Osteocyte (in vitro differentiated cells): Measurements from ENCODE around the gene PCDH18. TPM values are rescaled to one million over a fixed set of nuclear protein-coding genes. Genes with fewer than 3 reads are reported as not detected.

Experiments used
- DNase-seq: peaks from one replicate; pipeline ENCODE4 v3.0.0; 2021; ENCODE audit warnings: mixed read lengths; ENCODE audit not compliant: unreplicated experiment; ENCODE audit errors: extremely low spot score
- H3K27ac Mint-ChIP-seq: one replicate; pipeline ENCODE4 v1.8.0; 2021; ENCODE audit warnings: mild to moderate bottlenecking, mixed read lengths; ENCODE audit not compliant: unreplicated experiment
- H3K27me3 Mint-ChIP-seq: one replicate; pipeline ENCODE4 v1.8.0; 2021; ENCODE audit warnings: mixed read lengths; ENCODE audit not compliant: unreplicated experiment
- H3K36me3 Mint-ChIP-seq: one replicate; pipeline ENCODE4 v1.8.0; 2021; ENCODE audit warnings: mixed read lengths; ENCODE audit not compliant: unreplicated experiment
- H3K4me1 Mint-ChIP-seq: one replicate; pipeline ENCODE4 v1.8.0; 2021; ENCODE audit warnings: mixed read lengths; ENCODE audit not compliant: unreplicated experiment
- H3K4me3 Mint-ChIP-seq: one replicate; pipeline ENCODE4 v1.8.0; 2021; ENCODE audit warnings: mild to moderate bottlenecking, moderate library complexity, mixed read lengths; ENCODE audit not compliant: unreplicated experiment
- H3K9me3 Mint-ChIP-seq: one replicate; pipeline ENCODE4 v1.8.0; 2021; ENCODE audit warnings: mixed read lengths; ENCODE audit not compliant: unreplicated experiment
- total RNA-seq: library from RNA; stranded (reverse); gene quantifications from 2 replicates; pipeline ENCODE4 v1.2.1, GENCODE V29; 2021
- TF ChIP-seq, protein P1 (sequence below): fragments of 200-600 bp; sonication (generic); IDR thresholded peaks from 2 replicates; pipeline ENCODE4 v1.5.0; 2021; ENCODE audit warnings: antibody characterized with exemption, mild to moderate bottlenecking, moderate library complexity

PCDH18 gene
- total RNA-seq, 1 donor from 2014 or later = 74.8 TPM

DNA sequence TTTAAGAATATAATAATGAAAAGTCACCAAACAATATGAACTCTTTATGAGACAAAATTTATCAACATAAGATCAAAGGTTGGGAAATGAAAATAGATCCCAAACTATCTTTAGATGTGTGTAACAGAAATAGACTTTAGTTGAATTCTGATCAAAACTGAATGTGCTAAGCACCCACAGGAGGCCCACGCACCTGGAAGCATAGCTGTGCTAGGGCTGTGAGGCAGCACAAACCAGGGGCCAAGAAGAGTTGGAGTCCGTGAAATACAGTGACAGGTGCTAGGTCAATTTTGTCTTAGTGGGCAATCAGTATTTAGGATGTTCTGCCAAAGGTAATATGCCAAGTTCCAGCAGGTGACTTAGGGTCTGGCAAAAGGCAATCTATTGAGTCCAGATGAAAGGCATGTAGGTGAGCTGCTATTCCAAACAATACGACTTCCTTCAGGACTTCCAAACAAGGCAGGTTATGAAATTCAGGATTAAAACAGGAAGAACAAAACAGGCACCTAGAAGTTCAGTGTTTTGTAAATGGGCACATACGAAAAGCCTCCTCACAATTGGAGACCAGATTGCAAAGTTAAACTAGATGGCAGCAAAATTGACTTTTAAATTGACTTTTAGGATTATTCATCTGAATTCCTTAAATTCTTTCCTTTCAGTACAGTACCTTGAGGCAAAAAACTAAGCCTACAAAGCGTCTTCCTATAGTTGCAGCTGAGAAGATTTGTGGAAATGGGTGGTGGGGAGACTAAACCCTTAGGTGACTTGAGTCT lies 4.7 kb upstream of the PCDH18 start:
- H3K4me3 Mint-ChIP-seq = no peak overlapping the region
- H3K4me1 Mint-ChIP-seq = peaks cover 12% of the 10 kb centered on the region
- H3K27ac Mint-ChIP-seq = no peak overlapping the region
- TF ChIP-seq, protein P1, sequence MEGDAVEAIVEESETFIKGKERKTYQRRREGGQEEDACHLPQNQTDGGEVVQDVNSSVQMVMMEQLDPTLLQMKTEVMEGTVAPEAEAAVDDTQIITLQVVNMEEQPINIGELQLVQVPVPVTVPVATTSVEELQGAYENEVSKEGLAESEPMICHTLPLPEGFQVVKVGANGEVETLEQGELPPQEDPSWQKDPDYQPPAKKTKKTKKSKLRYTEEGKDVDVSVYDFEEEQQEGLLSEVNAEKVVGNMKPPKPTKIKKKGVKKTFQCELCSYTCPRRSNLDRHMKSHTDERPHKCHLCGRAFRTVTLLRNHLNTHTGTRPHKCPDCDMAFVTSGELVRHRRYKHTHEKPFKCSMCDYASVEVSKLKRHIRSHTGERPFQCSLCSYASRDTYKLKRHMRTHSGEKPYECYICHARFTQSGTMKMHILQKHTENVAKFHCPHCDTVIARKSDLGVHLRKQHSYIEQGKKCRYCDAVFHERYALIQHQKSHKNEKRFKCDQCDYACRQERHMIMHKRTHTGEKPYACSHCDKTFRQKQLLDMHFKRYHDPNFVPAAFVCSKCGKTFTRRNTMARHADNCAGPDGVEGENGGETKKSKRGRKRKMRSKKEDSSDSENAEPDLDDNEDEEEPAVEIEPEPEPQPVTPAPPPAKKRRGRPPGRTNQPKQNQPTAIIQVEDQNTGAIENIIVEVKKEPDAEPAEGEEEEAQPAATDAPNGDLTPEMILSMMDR = no peak
- no peaks in the 10 kb centered on the region for H3K36me3 Mint-ChIP-seq
- peaks cover 4% of the 10 kb centered on the region for H3K9me3 Mint-ChIP-seq
- DNase-seq = no peak
- no peaks in the 10 kb centered on the region for H3K27me3 Mint-ChIP-seq

DNA sequence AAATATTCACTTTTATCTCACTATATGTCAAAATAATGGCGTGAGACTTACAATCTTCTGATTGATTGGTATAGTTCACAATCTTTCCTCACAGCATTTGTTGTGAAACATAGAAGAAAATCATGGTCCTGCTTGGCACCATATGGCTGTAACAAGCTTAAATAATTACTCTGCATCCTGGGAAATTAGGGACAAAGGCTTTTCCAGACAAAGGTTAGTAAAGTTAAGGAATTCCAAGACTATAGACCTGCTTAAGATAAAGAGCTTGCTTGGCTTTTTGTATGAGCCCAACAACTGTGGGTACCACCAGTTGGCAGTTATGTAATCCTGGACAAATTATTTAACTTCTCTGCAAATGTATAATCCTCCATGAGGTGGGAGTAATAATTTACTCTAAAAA lies 3.4 kb upstream of the PCDH18 start:
- peaks cover under 1% of the 10 kb centered on the region for H3K36me3 Mint-ChIP-seq
- H3K9me3 Mint-ChIP-seq = peaks cover 4% of the 10 kb centered on the region
- no peak for DNase-seq
- no peak overlapping the region for H3K27ac Mint-ChIP-seq
- H3K27me3 Mint-ChIP-seq = no peaks in the 10 kb centered on the region
- no peak overlapping the region for H3K4me3 Mint-ChIP-seq
- H3K4me1 Mint-ChIP-seq = peaks cover 7% of the 10 kb centered on the region
- TF ChIP-seq, protein P1 = no peak

DNA sequence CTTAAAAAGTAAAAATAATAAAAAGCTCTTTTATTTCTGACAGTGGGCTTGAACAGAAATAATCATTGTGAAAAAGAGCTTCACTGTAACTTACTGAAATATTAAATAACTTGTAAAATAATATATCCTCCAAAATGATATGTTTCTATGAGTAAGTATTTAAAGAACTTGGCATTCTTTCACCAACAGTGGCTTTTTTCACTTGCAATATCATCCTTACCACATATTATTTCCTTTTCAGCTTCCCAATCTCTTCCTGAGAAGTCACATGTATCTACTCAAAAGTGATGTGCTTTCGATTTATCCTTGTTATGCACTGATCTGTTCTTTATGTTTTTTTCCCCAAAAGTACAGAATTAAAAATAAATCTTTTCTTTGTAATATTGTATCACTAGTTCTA lies 2.2 kb upstream of the PCDH18 start:
- DNase-seq = no peak
- peaks cover 12% of the 10 kb centered on the region for H3K36me3 Mint-ChIP-seq
- peaks cover 19% of the 10 kb centered on the region for H3K4me1 Mint-ChIP-seq
- H3K27me3 Mint-ChIP-seq = no peaks in the 10 kb centered on the region
- no peak overlapping the region for H3K27ac Mint-ChIP-seq
- TF ChIP-seq, protein P1 = no peak
- no peak overlapping the region for H3K4me3 Mint-ChIP-seq
- peaks cover 4% of the 10 kb centered on the region for H3K9me3 Mint-ChIP-seq

DNA sequence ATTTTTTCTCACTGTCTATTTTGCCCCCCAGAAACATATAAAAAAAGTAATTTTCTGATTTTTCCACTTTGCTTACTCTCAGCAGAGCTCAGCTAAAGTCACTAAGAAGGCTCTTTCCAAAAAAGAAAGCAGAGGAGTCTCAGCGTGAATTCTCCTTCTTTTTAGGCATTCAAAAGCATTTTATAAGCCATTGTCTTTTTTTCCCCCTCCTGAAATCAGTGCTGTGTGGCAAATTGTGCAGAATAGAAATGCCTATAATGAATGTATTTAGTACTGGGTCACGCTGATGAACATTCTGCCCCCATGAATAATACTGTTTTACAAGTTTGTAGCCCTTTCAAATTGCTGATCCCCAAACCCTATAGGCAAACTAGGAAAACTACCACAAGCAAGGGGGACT lies 1.6 kb upstream of the PCDH18 start:
- Mint-ChIP-seq H3K36me3 (peaks cover 16% of the 10 kb centered on the region), H3K4me3 (peak overlapping the region; percentile 48), H3K27me3 (no peaks in the 10 kb centered on the region), H3K9me3 (peaks cover 4% of the 10 kb centered on the region), H3K4me1 (peaks cover 22% of the 10 kb centered on the region), H3K27ac (no peak overlapping the region)
- TF ChIP-seq, protein P1 = no peak
- DNase-seq = no peak

DNA sequence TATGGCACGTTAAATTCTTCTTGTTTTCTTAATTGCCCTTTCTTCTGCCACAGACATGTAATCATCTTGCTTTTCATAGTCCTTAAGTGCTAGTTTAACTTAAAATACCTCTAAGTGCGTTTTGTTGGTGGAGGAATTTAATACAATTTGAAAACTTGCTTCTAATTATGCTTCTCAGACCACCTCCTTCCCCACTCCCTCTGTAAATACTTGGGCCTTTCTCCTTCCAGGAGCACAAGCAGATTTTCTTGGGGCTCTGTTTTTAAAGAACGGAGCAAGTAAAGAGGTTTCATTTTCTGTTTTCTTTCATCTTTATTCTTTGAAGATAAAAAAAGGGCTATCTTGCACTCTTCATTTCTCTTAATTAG lies 559 bp upstream of the PCDH18 start:
- H3K4me1 Mint-ChIP-seq = peaks cover 31% of the 10 kb centered on the region
- no peak overlapping the region for H3K4me3 Mint-ChIP-seq
- H3K36me3 Mint-ChIP-seq = peaks cover 26% of the 10 kb centered on the region
- no peak overlapping the region for H3K27ac Mint-ChIP-seq
- H3K9me3 Mint-ChIP-seq = peaks cover 4% of the 10 kb centered on the region
- TF ChIP-seq, protein P1 = no peak
- no peak for DNase-seq
- no peaks in the 10 kb centered on the region for H3K27me3 Mint-ChIP-seq
